ENCODE results near the gene WASHC2C.
"Not testable (repeated sequence)": the region's sequence is repeated elsewhere in the genome, so short reads cannot be mapped to it uniquely, and the experiment has no call there.

WASHC2C gene

GRCh38 chr10:45771757-45772461, 44.8 kb downstream of the WASHC2C start:
- DNase-seq = not testable (repeated sequence)

GRCh38 chr10:45786217-45786616, 59.2 kb downstream of the WASHC2C start:
- DNase-seq = not testable (repeated sequence)

GRCh38 chr10:45787212-45787741, 60.2 kb downstream of the WASHC2C start:
- not testable (repeated sequence) for DNase-seq

GRCh38 chr10:45789991-45790390, 62.9 kb downstream of the WASHC2C start:
- not testable (repeated sequence) for DNase-seq

GRCh38 chr10:45790694-45791426, 63.8 kb downstream of the WASHC2C start:
- DNase-seq = not testable (repeated sequence)

- not testable (repeated sequence) for DNase-seq
Measured at GRCh38 chr10:45794761-45795160, 67.7 kb downstream of the WASHC2C start.

GRCh38 chr10:45803060-45804010, 76.3 kb downstream of the WASHC2C start:
- DNase-seq = not testable (repeated sequence)

GRCh38 chr10:45804996-45805395, 77.9 kb downstream of the WASHC2C start:
- DNase-seq = not testable (repeated sequence)

- no peak for DNase-seq
Measured at GRCh38 chr10:45809837-45810236, 82.8 kb downstream of the WASHC2C start.

- DNase-seq = no peak
Measured at GRCh38 chr10:45811075-45811474, 84.0 kb downstream of the WASHC2C start.

- DNase-seq = not testable (repeated sequence)
Measured at GRCh38 chr10:45812959-45813358, 85.9 kb downstream of the WASHC2C start.

- DNase-seq = not testable (repeated sequence)
Measured at GRCh38 chr10:45814146-45814545, 87.1 kb downstream of the WASHC2C start.

- no peak for DNase-seq
Measured at GRCh38 chr10:45817130-45817859, 90.2 kb downstream of the WASHC2C start.

GRCh38 chr10:45817912-45818311, 90.8 kb downstream of the WASHC2C start:
- no peak for DNase-seq

GRCh38 chr10:45819552-45819951, 92.5 kb downstream of the WASHC2C start:
- no peak for DNase-seq

GRCh38 chr10:45820107-45820830, 93.2 kb downstream of the WASHC2C start:
- DNase-seq = not testable (repeated sequence)

GRCh38 chr10:45822918-45823317, 95.9 kb downstream of the WASHC2C start:
- DNase-seq = not testable (repeated sequence)
